Bronchial epithelial cell (primary cell): ENCODE measurements around the gene ADCY1. TPM values are rescaled to one million over a fixed set of nuclear protein-coding genes. Genes with fewer than 3 reads are reported as not detected.
"Not testable (repeated sequence)": the region's sequence is repeated elsewhere in the genome, so short reads cannot be mapped to it uniquely, and the experiment has no call there.

Experiments used
- DNase-seq: peaks from one replicate; pipeline ENCODE4 v3.0.0-alpha.2; 2010; ENCODE audit warnings: low read depth
- FAIRE-seq: peaks from 2 replicates; lab custom pipeline; 2011; peaks lifted over from hg19 to GRCh38; lab: Jason Lieb, UNC
- H3K27me3 ChIP-seq: 2 replicates; pipeline ENCODE4 v1.5.1; 2011; ENCODE audit warnings: low read length; ENCODE audit not compliant: control insufficient read depth, insufficient read depth
- H3K36me3 ChIP-seq: 2 replicates; pipeline ENCODE4 v1.5.1; 2011; ENCODE audit warnings: low read length; ENCODE audit not compliant: control insufficient read depth, insufficient read depth
- H3K4me3 ChIP-seq: 2 replicates; pipeline ENCODE4 v1.5.1; 2011; ENCODE audit warnings: mild to moderate bottlenecking, low read depth, low read length, control low read depth
- CTCF ChIP-seq: IDR thresholded peaks from 2 replicates; pipeline ENCODE4 v1.5.1; 2011; ENCODE audit warnings: mild to moderate bottlenecking, moderate library complexity, low read length, control low read depth, inconsistent platforms; ENCODE audit not compliant: insufficient read depth, severe bottlenecking
- total RNA-seq: library from RNA; depleted of rRNA; stranded (reverse); fragments of >200 nt; gene quantifications from 2 replicates; pipeline ENCODE4 v1.2.1, GENCODE V29; 2014

ADCY1 gene
- total RNA-seq, 1 donor from 2014 or later: 0.79 TPM

GRCh38 chr7:45721686-45722598 is 147.8 kb downstream of the ADCY1 start:
- FAIRE-seq (no peak), DNase-seq (no peak)
- no peaks in the 10 kb centered on the region for H3K27me3 ChIP-seq
- peaks cover under 1% of the 10 kb centered on the region for H3K36me3 ChIP-seq
- H3K4me3 ChIP-seq: no peak overlapping the region
- TF ChIP-seq CTCF: no peak

- FAIRE-seq, DNase-seq, H3K27me3 ChIP-seq, H3K4me3 ChIP-seq, H3K36me3 ChIP-seq: not testable (repeated sequence)
These were observed 151.1 kb downstream of the ADCY1 start for GRCh38 chr7:45725231-45725630.

- no peak for TF ChIP-seq CTCF
- no peaks in the 10 kb centered on the region for H3K27me3 ChIP-seq
- H3K36me3 ChIP-seq: peaks cover 1% of the 10 kb centered on the region
- H3K4me3 ChIP-seq: no peak overlapping the region
- FAIRE-seq (no peak), DNase-seq (no peak)
These were observed 152.7 kb downstream of the ADCY1 start for GRCh38 chr7:45726883-45727282.

- H3K4me3 ChIP-seq, H3K36me3 ChIP-seq, FAIRE-seq, H3K27me3 ChIP-seq: not testable (repeated sequence)
- peak; percentile 65 for DNase-seq
These were observed 157.7 kb downstream of the ADCY1 start for GRCh38 chr7:45731692-45732443.

GRCh38 chr7:45738920-45739319 is 164.8 kb downstream of the ADCY1 start:
- H3K36me3 ChIP-seq, FAIRE-seq, H3K4me3 ChIP-seq, H3K27me3 ChIP-seq, DNase-seq: not testable (repeated sequence)

GRCh38 chr7:45740573-45740972 is 166.4 kb downstream of the ADCY1 start:
- not testable (repeated sequence) for H3K4me3 ChIP-seq, H3K27me3 ChIP-seq, FAIRE-seq, H3K36me3 ChIP-seq, DNase-seq

GRCh38 chr7:45748976-45749375 is 174.8 kb downstream of the ADCY1 start:
- H3K27me3 ChIP-seq, FAIRE-seq, H3K36me3 ChIP-seq, H3K4me3 ChIP-seq: not testable (repeated sequence)
- peak; percentile 3 for DNase-seq

GRCh38 chr7:45751352-45751751 is 177.2 kb downstream of the ADCY1 start:
- not testable (repeated sequence) for H3K27me3 ChIP-seq, FAIRE-seq, H3K4me3 ChIP-seq, H3K36me3 ChIP-seq
- DNase-seq: peak; percentile 60

- not testable (repeated sequence) for FAIRE-seq, H3K27me3 ChIP-seq, H3K4me3 ChIP-seq, DNase-seq, H3K36me3 ChIP-seq
These were observed 182.2 kb downstream of the ADCY1 start for GRCh38 chr7:45756333-45756732.

- FAIRE-seq, H3K27me3 ChIP-seq, H3K36me3 ChIP-seq, H3K4me3 ChIP-seq: not testable (repeated sequence)
- DNase-seq: peak; percentile 0
These were observed 182.6 kb downstream of the ADCY1 start for GRCh38 chr7:45756757-45757156.

- DNase-seq, FAIRE-seq, H3K27me3 ChIP-seq, H3K4me3 ChIP-seq, H3K36me3 ChIP-seq: not testable (repeated sequence)
These were observed 185.3 kb downstream of the ADCY1 start for GRCh38 chr7:45759464-45759863.
